ENCODE measurements around the gene ARMC6.

ARMC6 gene

DNA sequence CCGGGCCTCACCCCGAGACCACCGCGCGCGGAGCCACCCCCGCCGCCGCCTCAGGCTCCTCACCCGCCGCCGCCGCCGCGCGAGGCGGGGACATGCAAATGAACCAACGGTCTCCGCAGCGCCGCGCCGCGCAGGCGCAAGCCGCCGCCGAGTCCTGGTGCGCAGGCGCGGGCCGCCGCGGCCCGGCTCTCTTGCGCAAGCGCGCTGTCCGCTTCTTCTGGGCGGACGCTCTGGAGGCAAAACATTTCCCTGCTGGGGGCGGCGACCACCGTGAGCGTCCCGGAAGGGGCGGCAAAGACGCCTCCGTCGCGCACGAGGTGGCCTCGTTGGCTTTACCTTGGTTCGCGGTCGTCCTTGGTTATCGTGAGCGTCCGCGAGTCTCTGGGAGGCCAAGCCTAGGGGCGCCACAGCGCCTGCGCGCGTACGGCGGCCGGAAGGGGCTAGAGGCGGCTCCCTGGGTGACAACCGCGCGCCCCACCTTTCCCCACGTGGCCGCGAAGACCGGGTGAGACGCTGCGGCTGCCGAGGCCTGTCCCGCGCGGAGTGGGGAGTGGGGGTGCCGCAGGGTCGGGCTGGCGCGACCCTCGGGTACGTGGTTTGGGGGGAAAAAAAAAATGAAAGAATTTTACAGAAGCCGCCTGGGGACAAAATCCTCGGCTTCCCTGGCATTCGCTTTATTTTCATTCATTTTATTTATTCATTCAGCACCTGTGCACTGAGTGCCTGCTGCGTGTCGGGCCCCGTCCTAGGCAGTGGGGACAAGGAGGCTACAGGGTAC, at the start of gene ARMC6, which contains the start of gene SUGP2:
Gene ARMC6 (plus strand): TSS at position 178 of the 778 bp plus-strand sequence. CDS start 607 bp downstream, outside the sequence.
Gene SUGP2 (minus strand): TSS at position 92 of the 778 bp plus-strand sequence. CDS start 2,446 bp downstream, outside the sequence.
- peak within 1 kb of the TSS; percentile 92 for H3K27ac ChIP-seq
- TF ChIP-seq, protein P1, sequence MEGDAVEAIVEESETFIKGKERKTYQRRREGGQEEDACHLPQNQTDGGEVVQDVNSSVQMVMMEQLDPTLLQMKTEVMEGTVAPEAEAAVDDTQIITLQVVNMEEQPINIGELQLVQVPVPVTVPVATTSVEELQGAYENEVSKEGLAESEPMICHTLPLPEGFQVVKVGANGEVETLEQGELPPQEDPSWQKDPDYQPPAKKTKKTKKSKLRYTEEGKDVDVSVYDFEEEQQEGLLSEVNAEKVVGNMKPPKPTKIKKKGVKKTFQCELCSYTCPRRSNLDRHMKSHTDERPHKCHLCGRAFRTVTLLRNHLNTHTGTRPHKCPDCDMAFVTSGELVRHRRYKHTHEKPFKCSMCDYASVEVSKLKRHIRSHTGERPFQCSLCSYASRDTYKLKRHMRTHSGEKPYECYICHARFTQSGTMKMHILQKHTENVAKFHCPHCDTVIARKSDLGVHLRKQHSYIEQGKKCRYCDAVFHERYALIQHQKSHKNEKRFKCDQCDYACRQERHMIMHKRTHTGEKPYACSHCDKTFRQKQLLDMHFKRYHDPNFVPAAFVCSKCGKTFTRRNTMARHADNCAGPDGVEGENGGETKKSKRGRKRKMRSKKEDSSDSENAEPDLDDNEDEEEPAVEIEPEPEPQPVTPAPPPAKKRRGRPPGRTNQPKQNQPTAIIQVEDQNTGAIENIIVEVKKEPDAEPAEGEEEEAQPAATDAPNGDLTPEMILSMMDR (conservative IDR thresholded peaks at IDR 0.05), result no peak

DNA sequence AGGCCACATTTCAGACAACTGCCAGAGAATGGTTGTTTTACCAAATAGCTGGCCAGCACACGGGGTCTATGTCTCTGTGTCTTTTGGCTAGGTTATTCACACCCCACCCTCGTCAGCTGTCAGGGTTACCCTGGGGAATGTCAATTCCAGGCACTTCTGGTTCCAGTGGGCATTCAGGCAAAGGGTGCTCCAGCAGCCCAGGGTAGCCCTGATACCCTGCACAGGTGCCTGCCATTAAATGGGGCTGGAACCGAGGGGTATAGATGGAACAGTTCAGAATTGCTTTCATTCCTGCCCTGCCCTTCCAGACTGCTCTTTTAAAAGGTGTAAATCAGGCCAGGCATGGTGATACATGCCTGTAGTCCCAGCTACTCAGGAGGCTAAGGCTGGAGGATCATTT, 49.2 kb upstream of the ARMC6 start:
- TF ChIP-seq, protein P1 (conservative IDR thresholded peaks at IDR 0.05), result no peak
- no peak overlapping the region for H3K27ac ChIP-seq

DNA sequence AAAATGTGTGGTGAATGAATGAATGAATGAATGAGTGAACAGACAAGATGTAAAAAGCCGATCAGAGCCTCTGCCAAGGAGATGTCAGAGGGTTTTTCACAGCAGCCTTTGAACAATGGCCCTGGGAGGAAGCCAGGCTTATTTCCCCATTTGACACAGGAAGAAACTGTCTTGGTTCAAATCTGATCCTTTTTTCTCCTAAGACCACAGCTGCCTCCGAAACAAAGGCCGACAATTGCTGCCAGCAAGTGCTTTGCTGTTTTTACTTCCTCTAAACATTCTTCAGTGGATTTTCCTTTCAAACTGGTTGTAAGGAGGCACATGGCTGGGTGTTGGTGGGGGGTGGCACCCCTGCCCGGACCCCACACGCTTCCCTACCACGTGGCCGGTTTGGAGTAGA, 48.1 kb upstream of the ARMC6 start:
- H3K27ac ChIP-seq, result no peak overlapping the region
- TF ChIP-seq, protein P1 (conservative IDR thresholded peaks at IDR 0.05), result no peak

DNA sequence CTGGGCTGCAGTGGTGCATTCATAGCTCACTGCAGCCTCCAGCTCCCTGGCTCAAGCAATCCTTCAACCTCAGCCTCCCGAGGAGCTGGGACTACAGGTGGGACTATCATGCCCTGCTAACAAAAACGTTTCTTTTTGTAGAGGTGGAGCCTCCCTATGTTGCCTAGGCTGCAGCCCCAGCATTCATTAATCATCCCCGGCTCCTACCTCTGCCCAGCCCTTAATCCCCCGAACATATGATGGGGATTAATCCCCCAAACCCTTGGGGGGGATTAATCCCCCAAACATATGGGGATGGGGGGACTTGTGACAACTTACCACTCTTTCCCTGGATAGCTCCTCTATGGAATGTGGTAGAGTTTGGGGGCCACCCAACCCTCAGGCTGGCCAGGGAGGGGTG, 45.9 kb upstream of the ARMC6 start:
- H3K27ac ChIP-seq, result no peak overlapping the region
- TF ChIP-seq, protein P1 (conservative IDR thresholded peaks at IDR 0.05), result no peak

DNA sequence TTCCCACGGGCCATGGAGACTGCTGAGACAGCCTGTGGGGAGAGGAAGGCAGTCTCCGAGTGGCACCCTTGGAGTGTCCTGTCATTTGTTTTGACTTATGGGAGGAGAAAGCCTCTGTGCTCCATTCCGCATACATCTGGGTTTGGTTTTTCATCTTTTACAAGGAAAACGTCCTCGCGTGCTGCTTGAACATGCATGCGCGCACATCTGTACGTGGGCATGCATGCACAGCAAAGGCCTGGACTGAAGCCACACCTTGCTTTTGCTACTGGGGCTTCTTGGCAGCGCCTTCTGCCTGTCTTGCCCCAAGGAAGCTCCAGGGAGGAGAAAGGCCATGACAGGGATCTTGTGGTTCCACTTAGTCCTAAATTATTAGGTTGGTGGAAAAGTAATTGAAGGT, 44.1 kb upstream of the ARMC6 start:
- TF ChIP-seq, protein P1 (conservative IDR thresholded peaks at IDR 0.05), result no peak
- H3K27ac ChIP-seq, result no peak overlapping the region

DNA sequence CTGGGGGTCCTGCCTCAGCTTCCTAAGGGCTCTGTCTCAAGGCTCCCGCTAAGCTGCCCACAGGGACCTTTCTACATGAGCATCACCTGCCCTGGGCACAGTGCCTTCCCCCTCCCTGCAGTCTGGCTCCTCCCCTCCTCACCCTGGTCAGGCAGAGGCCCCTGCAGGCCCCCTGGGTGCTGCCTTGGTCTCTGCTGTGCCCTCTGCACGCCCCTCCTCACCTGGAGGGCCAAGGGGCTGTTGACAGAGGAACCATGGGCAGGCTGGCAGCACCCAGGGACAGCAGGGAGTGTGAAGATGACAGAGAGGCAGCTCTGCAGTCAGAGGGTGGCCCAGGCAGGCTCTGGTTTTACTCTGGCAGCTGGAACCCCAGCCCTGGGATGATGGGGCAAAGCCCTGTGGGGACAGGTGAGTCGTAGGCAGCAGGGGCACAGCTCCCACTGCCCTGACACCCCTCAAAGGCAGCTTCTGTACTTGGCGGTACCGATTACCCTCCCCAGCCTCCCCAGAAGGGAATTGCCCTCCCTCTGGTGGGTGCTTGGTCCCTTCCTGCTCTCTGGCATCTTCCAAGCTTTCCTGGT, 43.2 kb upstream of the ARMC6 start:
- no peak overlapping the region for H3K27ac ChIP-seq
- TF ChIP-seq, protein P1 (conservative IDR thresholded peaks at IDR 0.05), result no peak

DNA sequence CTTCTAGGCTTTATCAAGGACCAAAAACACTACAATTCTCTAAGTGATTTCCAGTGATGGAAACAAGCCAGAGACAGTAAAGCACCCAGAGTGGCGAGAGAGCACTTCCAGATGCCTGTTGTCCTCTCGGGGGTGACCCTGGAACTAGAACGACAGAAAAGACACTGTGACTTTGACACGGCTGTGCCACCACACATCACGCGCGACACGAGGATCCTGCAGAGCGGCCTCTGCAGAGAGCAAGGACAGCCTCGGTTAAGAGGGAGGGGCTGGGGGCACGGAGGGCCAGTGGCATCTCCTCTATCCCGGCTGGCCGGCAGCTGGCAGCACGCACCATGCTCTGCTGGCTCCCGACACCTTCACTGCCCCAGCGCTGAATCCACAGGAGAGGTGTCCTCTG, 42.4 kb upstream of the ARMC6 start:
- TF ChIP-seq, protein P1 (conservative IDR thresholded peaks at IDR 0.05), result no peak
- H3K27ac ChIP-seq, result no peak overlapping the region
